Endothelial cell of umbilical vein (primary cell): Measurements from ENCODE around the gene USE1. TPM values are rescaled to one million over a fixed set of nuclear protein-coding genes. Genes with fewer than 3 reads are reported as not detected.

Experiments used
- BruUV-seq: library from RNA; stranded (reverse); fragments of 400-500 nt; replicated peaks from 2 replicates; lab custom pipeline; 2021; lab: Mats Ljungman, UMichigan
- CTCF ChIA-PET: fragments of 300-600, 350-600 bp; sonication (Branson Sonifier 250); formaldehyde crosslinking; loops from one replicate; lab custom pipeline; 2021; ENCODE audit warnings: antibody characterized with exemption, inconsistent platforms; lab: Charles Lee
- POLR2A ChIA-PET: fragments of 300-600, 350-600 bp; sonication (Branson Sonifier 250); formaldehyde crosslinking; loops from one replicate; lab custom pipeline; 2021; ENCODE audit warnings: antibody characterized with exemption, inconsistent platforms; lab: Charles Lee
- DNase-seq: peaks from one replicate; pipeline ENCODE4 v3.0.0-alpha.2; 2011; ENCODE audit warnings: low read depth, low spot score
- FAIRE-seq: peaks from 2 replicates; lab custom pipeline; 2011; peaks lifted over from hg19 to GRCh38; lab: Jason Lieb, UNC
- H2AFZ ChIP-seq: 2 replicates; pipeline ENCODE4 v1.6.0; 2012; ENCODE audit warnings: low read depth, low read length, control low read depth, inconsistent platforms
- H3K27ac ChIP-seq: 2 replicates; pipeline ENCODE4 v1.5.1; 2011; ENCODE audit warnings: low read depth, mild to moderate bottlenecking, control low read depth, low read length, moderate library complexity; ENCODE audit not compliant: insufficient read depth
- H3K27me3 ChIP-seq, 2 experiments: 2 replicates each; pipeline versions ENCODE4 v1.6.0 to v1.6.1; 2011; ENCODE audit warnings: low read length in 2 of 2, mixed read lengths in 1 of 2; ENCODE audit not compliant: control insufficient read depth in 2 of 2, insufficient read depth in 2 of 2
- H3K36me3 ChIP-seq, 2 experiments: 2 replicates in 1 of 2; 3 replicates in 1 of 2; pipeline ENCODE4 v1.5.1; 2011; ENCODE audit warnings: low read length in 2 of 2, mild to moderate bottlenecking in 1 of 2, moderate library complexity in 1 of 2; ENCODE audit not compliant: control insufficient read depth in 2 of 2, insufficient read depth in 2 of 2; ENCODE audit errors: extremely low read depth in 1 of 2
- H3K4me1 ChIP-seq: 3 replicates; pipeline ENCODE4 v1.5.1; 2011; ENCODE audit warnings: mild to moderate bottlenecking, low read length; ENCODE audit not compliant: control insufficient read depth, insufficient read depth; ENCODE audit errors: extremely low read depth
- H3K4me2 ChIP-seq: 2 replicates; pipeline ENCODE4 v1.6.1; 2011; ENCODE audit warnings: low read length, control low read depth, mixed read lengths; ENCODE audit not compliant: insufficient read depth
- H3K4me3 ChIP-seq, 3 experiments: fragments of 200-600 bp in 1 of 3; sonication (generic), shearing (Covaris generic) in 1 of 3; replicated peaks in 1 of 3; 2 replicates each; pipeline ENCODE4 v1.5.1; 2011 to 2016; ENCODE audit warnings: control low read depth in 3 of 3, low read length in 3 of 3, mild to moderate bottlenecking in 2 of 3, inconsistent platforms in 1 of 3, low read depth in 1 of 3, moderate library complexity in 1 of 3; ENCODE audit not compliant: insufficient read depth in 1 of 3
- H3K79me2 ChIP-seq: 2 replicates; pipeline ENCODE4 v1.6.0; 2012; ENCODE audit warnings: low read length, inconsistent platforms; ENCODE audit not compliant: control insufficient read depth, insufficient read depth
- H3K9ac ChIP-seq: replicated peaks from 2 replicates; pipeline ENCODE3; 2011; ENCODE audit warnings: low read length, control low read depth; ENCODE audit not compliant: insufficient read depth; ENCODE audit errors: extremely low read depth
- H3K9me1 ChIP-seq: replicated peaks from 3 replicates; pipeline ENCODE4 v1.6.0; 2011; ENCODE audit warnings: mild to moderate bottlenecking, low read length; ENCODE audit not compliant: control insufficient read depth, insufficient read depth; ENCODE audit errors: extremely low read depth
- H3K9me3 ChIP-seq: replicated peaks from 2 replicates; pipeline ENCODE4 v1.5.1; 2012; ENCODE audit warnings: low read length, inconsistent platforms; ENCODE audit not compliant: control insufficient read depth, insufficient read depth
- H4K20me1 ChIP-seq: replicated peaks from 2 replicates; pipeline ENCODE3; 2011; ENCODE audit warnings: mild to moderate bottlenecking, low read length; ENCODE audit not compliant: control insufficient read depth, insufficient read depth; ENCODE audit errors: extremely low read depth
- EZH2 ChIP-seq: IDR thresholded peaks from 2 replicates; pipeline ENCODE4 v1.6.1; 2012; ENCODE audit warnings: borderline replicate concordance, low read depth, mild to moderate bottlenecking, moderate library complexity, low read length, inconsistent platforms; ENCODE audit not compliant: severe bottlenecking
- FOS ChIP-seq: IDR thresholded peaks from 2 replicates; pipeline ENCODE4 v1.6.1; 2011; ENCODE audit warnings: mild to moderate bottlenecking, low read length, moderate library complexity, borderline replicate concordance; ENCODE audit not compliant: insufficient read depth
- GATA2 ChIP-seq: IDR thresholded peaks from 2 replicates; pipeline ENCODE4 v1.7.0; 2011; ENCODE audit warnings: low read depth, mild to moderate bottlenecking, moderate library complexity, mixed read lengths, low read length; ENCODE audit not compliant: insufficient read length, insufficient read depth
- JUN ChIP-seq: IDR thresholded peaks from 2 replicates; pipeline ENCODE4 v1.6.1; 2011; ENCODE audit warnings: borderline replicate concordance, low read depth; ENCODE audit not compliant: insufficient read length, insufficient read depth
- MYC ChIP-seq: IDR thresholded peaks from one replicate; pipeline ENCODE4 v1.6.1; 2011; ENCODE audit warnings: mild to moderate bottlenecking, low read depth, low read length
- POLR2A ChIP-seq: IDR thresholded peaks from 2 replicates; pipeline ENCODE4 v1.6.1; 2012; ENCODE audit warnings: low read depth, mild to moderate bottlenecking, control low read depth, low read length
- POLR2AphosphoS5 ChIP-seq: IDR thresholded peaks from 2 replicates; pipeline ENCODE4 v1.6.1; 2012; ENCODE audit warnings: low read depth, mild to moderate bottlenecking, control low read depth, low read length, moderate library complexity; ENCODE audit not compliant: insufficient read depth
- dilution Hi-C: fragments of 300-500 bp; cut with MboI; formaldehyde crosslinking; loops from one replicate; pipeline ENCODE4 v1.15.0; 2019; ENCODE audit warnings: low sequenced_read_pairs; ENCODE audit not compliant: extremely low pct_ligation_motif_present
- intact Hi-C: fragments of 100-400 bp; cut with micrococcal nuclease; formaldehyde crosslinking; loops from one replicate; pipeline ENCODE4 v1.10.0; 2022
- polyA plus RNA-seq, 4 experiments: library from polyadenylated mRNA; depleted of rRNA in 3 of 4; stranded (reverse) in 3 of 4; unstranded in 1 of 4; fragments of >200 nt; gene quantifications; 2 replicates each; pipeline versions ENCODE4 v1.2.1 to v1.2.3, GENCODE V29; 2011 to 2012; ENCODE audit warnings: missing spikeins in 1 of 4
- total RNA-seq: library from RNA; stranded (reverse); gene quantifications from 2 replicates; pipeline ENCODE4 v1.2.3, GENCODE V29; 2021
- TF ChIP-seq, protein P1 (sequence below): IDR thresholded peaks from 2 replicates; pipeline ENCODE4 v1.6.1; 2011; ENCODE audit not compliant: insufficient read depth, insufficient read length
- TF ChIP-seq, protein P2 (sequence below), 2 donors: IDR thresholded peaks; 1 replicate in 1 of 2; 2 replicates in 1 of 2; pipeline ENCODE4 v1.5.1; 2011; ENCODE audit warnings: low read length in 2 of 2, mild to moderate bottlenecking in 2 of 2, moderate library complexity in 2 of 2, control low read depth in 1 of 2, inconsistent platforms in 1 of 2, low read depth in 1 of 2; ENCODE audit not compliant: insufficient read depth in 1 of 2; ENCODE audit errors: extremely low read depth in 1 of 2

Gene USE1
- total and polyA plus RNA-seq, 2 donors (not counting 3 experiments of a cell fraction or from before 2014, with no cell fraction given) = 21.3 to 27.6 TPM

DNA sequence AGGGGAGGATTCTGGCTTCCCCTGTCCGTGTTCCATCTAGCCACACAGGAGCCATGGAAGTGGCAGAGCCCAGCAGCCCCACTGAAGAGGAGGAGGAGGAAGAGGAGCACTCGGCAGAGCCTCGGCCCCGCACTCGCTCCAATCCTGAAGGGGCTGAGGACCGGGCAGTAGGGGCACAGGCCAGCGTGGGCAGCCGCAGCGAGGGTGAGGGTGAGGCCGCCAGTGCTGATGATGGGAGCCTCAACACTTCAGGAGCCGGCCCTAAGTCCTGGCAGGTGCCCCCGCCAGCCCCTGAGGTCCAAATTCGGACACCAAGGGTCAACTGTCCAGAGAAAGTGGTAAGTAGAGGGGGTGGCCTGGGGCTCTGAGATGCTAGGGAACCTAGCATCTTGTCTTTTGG, 53.6 kb downstream of the USE1 start:
- Histone ChIP-seq H3K27ac (no peak overlapping the region), H3K27me3 (no peaks in the 10 kb centered on the region), H3K4me2 (no peak overlapping the region), H3K9me3 (no peaks in the 10 kb centered on the region), H3K36me3 (peaks cover 10 to 17% of the 10 kb centered on the region in 2 experiments), H3K9ac (no peak overlapping the region), H3K79me2 (peaks cover 14% of the 10 kb centered on the region), H3K4me3 (no peak overlapping the region), H3K4me1 (peaks cover 18% of the 10 kb centered on the region), H3K9me1 (no peaks in the 10 kb centered on the region), H2AFZ (no peak overlapping the region), H4K20me1 (no peaks in the 10 kb centered on the region)
- ChIA-PET CTCF (interaction anchor here (1.1 to 2.7 kb wide), 2 partner anchors 13 to 25 kb away, joined by 4 to 15 read pairs; partner anchors contain the start of gene ANKLE1), POLR2A (no interaction called here)
- no peak for FAIRE-seq
- intact Hi-C loops (no loop called here), dilution Hi-C loops (no loop called here)
- no peak for TF ChIP-seq GATA2
- no peak for TF ChIP-seq JUN
- no peak for TF ChIP-seq POLR2AphosphoS5
- no peak for TF ChIP-seq FOS
- TF ChIP-seq, protein P1, sequence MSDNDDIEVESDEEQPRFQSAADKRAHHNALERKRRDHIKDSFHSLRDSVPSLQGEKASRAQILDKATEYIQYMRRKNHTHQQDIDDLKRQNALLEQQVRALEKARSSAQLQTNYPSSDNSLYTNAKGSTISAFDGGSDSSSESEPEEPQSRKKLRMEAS = no peak
- TF ChIP-seq EZH2 = no peak
- TF ChIP-seq POLR2A = no peak
- TF ChIP-seq, protein P2, sequence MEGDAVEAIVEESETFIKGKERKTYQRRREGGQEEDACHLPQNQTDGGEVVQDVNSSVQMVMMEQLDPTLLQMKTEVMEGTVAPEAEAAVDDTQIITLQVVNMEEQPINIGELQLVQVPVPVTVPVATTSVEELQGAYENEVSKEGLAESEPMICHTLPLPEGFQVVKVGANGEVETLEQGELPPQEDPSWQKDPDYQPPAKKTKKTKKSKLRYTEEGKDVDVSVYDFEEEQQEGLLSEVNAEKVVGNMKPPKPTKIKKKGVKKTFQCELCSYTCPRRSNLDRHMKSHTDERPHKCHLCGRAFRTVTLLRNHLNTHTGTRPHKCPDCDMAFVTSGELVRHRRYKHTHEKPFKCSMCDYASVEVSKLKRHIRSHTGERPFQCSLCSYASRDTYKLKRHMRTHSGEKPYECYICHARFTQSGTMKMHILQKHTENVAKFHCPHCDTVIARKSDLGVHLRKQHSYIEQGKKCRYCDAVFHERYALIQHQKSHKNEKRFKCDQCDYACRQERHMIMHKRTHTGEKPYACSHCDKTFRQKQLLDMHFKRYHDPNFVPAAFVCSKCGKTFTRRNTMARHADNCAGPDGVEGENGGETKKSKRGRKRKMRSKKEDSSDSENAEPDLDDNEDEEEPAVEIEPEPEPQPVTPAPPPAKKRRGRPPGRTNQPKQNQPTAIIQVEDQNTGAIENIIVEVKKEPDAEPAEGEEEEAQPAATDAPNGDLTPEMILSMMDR (IDR thresholded peaks at IDR 0.05; ENCODE audit: extremely low read depth in 1 of 2, insufficient read depth in 1 of 2, low read depth in 1 of 2, low read length in 2 of 2) = no peak
- TF ChIP-seq MYC = no peak
- no peak for DNase-seq
- BruUV-seq = no TSS peak

Other genes starting within 250 kb of the USE1 start
- 2.2 and 2.9 TPM in 2 replicates for gene CPAMD8, start 188.5 kb upstream of the USE1 start, total RNA-seq
- gene CPAMD8, start 188.5 kb upstream of the USE1 start, polyA plus RNA-seq = 3.9 and 5.3 TPM in 2 replicates
- gene HAUS8, start 139.9 kb upstream of the USE1 start, total RNA-seq = 23.4 and 30.3 TPM in 2 replicates
- gene HAUS8, start 139.9 kb upstream of the USE1 start, polyA plus RNA-seq = 9.0 and 9.6 TPM in 2 replicates
- 119 and 124 TPM in 2 replicates for gene MYO9B, start 139.6 kb upstream of the USE1 start, total RNA-seq
- gene MYO9B, start 139.6 kb upstream of the USE1 start, polyA plus RNA-seq = 64.4 and 69.8 TPM in 2 replicates
- gene OCEL1, start 10.9 kb downstream of the USE1 start, total RNA-seq = 12.5 and 13.0 TPM in 2 replicates
- gene OCEL1, start 10.9 kb downstream of the USE1 start, polyA plus RNA-seq = 7.4 and 7.7 TPM in 2 replicates
- 36.1 and 39.2 TPM in 2 replicates for gene NR2F6, start 30.6 kb downstream of the USE1 start, total RNA-seq
- gene NR2F6, start 30.6 kb downstream of the USE1 start, polyA plus RNA-seq = 38.9 and 53.7 TPM in 2 replicates
- gene USHBP1, start 49.4 kb downstream of the USE1 start, total RNA-seq = 14.8 and 19.4 TPM in 2 replicates
- gene USHBP1, start 49.4 kb downstream of the USE1 start, polyA plus RNA-seq = 16.2 and 20.4 TPM in 2 replicates
- 110 and 118 TPM in 2 replicates for gene BABAM1, start 52.1 kb downstream of the USE1 start, total RNA-seq
- 129 and 140 TPM in 2 replicates for gene BABAM1, start 52.1 kb downstream of the USE1 start, polyA plus RNA-seq
- gene ANKLE1, start 66.5 kb downstream of the USE1 start, total RNA-seq = 3.1 and 5.2 TPM in 2 replicates
- gene ANKLE1, start 66.5 kb downstream of the USE1 start, polyA plus RNA-seq = 1.9 and 2.8 TPM in 2 replicates
- gene ABHD8, start 88.1 kb downstream of the USE1 start, total RNA-seq = 5.9 and 6.8 TPM in 2 replicates
- gene ABHD8, start 88.1 kb downstream of the USE1 start, polyA plus RNA-seq = 8.7 and 12.7 TPM in 2 replicates
- 55.7 and 61.6 TPM in 2 replicates for gene MRPL34, start 90.5 kb downstream of the USE1 start, total RNA-seq
- gene MRPL34, start 90.5 kb downstream of the USE1 start, polyA plus RNA-seq = 45.5 and 50.1 TPM in 2 replicates
- 64.7 and 81.1 TPM in 2 replicates for gene DDA1, start 94.2 kb downstream of the USE1 start, total RNA-seq
- gene DDA1, start 94.2 kb downstream of the USE1 start, polyA plus RNA-seq = 52.9 and 60.5 TPM in 2 replicates
- 6.8 and 7.5 TPM in 2 replicates for gene ANO8, start 119.5 kb downstream of the USE1 start, total RNA-seq
- 3.5 and 3.8 TPM in 2 replicates for gene ANO8, start 119.5 kb downstream of the USE1 start, polyA plus RNA-seq
- gene GTPBP3, start 122.2 kb downstream of the USE1 start, total RNA-seq = 28.1 and 34.7 TPM in 2 replicates
- gene GTPBP3, start 122.2 kb downstream of the USE1 start, polyA plus RNA-seq = 12.7 and 15.4 TPM in 2 replicates
- 5.7 and 11.1 TPM in 2 replicates for gene PLVAP, start 162.0 kb downstream of the USE1 start, total RNA-seq
- 16.9 and 19.9 TPM in 2 replicates for gene PLVAP, start 162.0 kb downstream of the USE1 start, polyA plus RNA-seq
- gene CCDC194, start 178.8 kb downstream of the USE1 start, total RNA-seq = not detected in 2 replicates
- gene CCDC194, start 178.8 kb downstream of the USE1 start, polyA plus RNA-seq = 0.11 and 0.12 TPM in 2 replicates
- gene BST2, start 190.3 kb downstream of the USE1 start, total RNA-seq = 20.7 and 21.2 TPM in 2 replicates
- 145 and 146 TPM in 2 replicates for gene BST2, start 190.3 kb downstream of the USE1 start, polyA plus RNA-seq
- gene MVB12A, start 204.7 kb downstream of the USE1 start, total RNA-seq = 58.1 and 63.3 TPM in 2 replicates
- gene MVB12A, start 204.7 kb downstream of the USE1 start, polyA plus RNA-seq = 88.8 and 109 TPM in 2 replicates
- not detected in 2 replicates for gene TMEM221, start 233.3 kb downstream of the USE1 start, total RNA-seq
- 0.06 and 0.08 TPM in 2 replicates for gene TMEM221, start 233.3 kb downstream of the USE1 start, polyA plus RNA-seq
- gene NXNL1, start 245.6 kb downstream of the USE1 start, total RNA-seq = not detected in 2 replicates
- not detected in 2 replicates for gene NXNL1, start 245.6 kb downstream of the USE1 start, polyA plus RNA-seq